ENCODE measurements around the gene RNF212B.
"Not testable (repeated sequence)": the region's sequence is repeated elsewhere in the genome, so short reads cannot be mapped to it uniquely, and the experiment has no call there.

DNA sequence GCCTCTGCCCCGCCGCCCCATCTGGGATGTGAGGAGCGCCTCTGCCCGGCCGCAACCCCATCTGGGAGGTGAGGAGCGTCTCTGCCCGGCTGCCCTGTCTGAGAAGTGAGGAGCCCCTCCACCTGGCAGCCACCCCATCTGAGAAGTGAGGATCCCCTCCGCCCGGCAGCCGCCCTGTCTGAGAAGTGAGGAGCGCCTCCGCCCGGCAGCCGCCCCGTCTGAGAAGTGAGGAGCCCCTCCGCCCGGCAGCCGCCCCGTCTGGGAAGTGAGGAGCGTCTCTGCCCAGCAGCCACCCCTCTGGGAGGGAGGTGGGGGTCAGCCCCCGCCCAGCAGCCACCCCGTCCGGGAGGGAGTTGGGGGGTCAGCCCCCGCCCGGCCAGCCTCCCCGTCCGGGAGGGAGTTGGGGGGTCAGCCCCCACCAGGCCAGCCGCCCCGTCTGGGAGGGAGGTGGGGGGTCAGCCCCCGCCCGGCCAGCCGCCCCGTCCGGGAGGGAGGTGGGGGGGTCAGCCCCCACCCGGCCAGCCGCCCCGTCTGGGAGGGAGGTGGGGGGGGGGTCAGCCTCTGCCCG is 5.4 kb upstream of the RNF212B start:
- TF ChIP-seq POLR2A, POLR2AphosphoS5 (IDR thresholded peaks at IDR 0.05): not testable (repeated sequence)
- TF ChIP-seq, protein P1, sequence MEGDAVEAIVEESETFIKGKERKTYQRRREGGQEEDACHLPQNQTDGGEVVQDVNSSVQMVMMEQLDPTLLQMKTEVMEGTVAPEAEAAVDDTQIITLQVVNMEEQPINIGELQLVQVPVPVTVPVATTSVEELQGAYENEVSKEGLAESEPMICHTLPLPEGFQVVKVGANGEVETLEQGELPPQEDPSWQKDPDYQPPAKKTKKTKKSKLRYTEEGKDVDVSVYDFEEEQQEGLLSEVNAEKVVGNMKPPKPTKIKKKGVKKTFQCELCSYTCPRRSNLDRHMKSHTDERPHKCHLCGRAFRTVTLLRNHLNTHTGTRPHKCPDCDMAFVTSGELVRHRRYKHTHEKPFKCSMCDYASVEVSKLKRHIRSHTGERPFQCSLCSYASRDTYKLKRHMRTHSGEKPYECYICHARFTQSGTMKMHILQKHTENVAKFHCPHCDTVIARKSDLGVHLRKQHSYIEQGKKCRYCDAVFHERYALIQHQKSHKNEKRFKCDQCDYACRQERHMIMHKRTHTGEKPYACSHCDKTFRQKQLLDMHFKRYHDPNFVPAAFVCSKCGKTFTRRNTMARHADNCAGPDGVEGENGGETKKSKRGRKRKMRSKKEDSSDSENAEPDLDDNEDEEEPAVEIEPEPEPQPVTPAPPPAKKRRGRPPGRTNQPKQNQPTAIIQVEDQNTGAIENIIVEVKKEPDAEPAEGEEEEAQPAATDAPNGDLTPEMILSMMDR (IDR thresholded peaks at IDR 0.05) = not testable (repeated sequence)
